ENCODE results near the gene ADH1C.

- TF ChIP-seq CTCF (IDR thresholded peaks at IDR 0.05; ENCODE audit: poor library complexity) (no peak), EZH2phosphoT487 (IDR thresholded peaks at IDR 0.05; ENCODE audit: low read depth, severe bottlenecking, unreplicated experiment) (no peak)
Measured at GRCh38 chr4:99349338-99349737, 3.2 kb downstream of the ADH1C start.
